ENCODE results near the gene CRYGS. TPM values are rescaled to one million over a fixed set of nuclear protein-coding genes. Genes with fewer than 3 reads are reported as not detected.

Gene CRYGS
- total RNA-seq, 4 donors from 2014 or later, result 0.26 to 2.7 (median 1.6) TPM

DNA sequence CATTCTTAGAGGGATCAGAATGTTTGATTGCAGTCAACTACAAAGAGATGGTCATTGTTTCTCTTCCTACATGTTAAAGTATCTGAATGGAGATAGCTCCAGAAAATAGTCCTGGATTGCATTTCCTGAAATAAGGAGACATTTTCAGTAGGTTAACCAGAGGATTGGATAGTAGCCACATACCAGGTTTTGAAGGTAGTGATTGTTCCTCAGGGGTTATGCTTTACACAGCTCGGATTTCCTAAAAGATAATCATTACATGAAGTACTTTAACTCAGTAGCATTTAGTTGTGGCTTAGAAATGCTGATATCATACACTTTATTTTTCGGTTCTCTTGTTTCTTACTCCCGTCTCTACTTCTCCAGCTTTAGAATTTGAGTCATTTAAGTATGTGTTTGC lies 36.6 kb upstream of the CRYGS start:
- Histone ChIP-seq H3K4me1 (no peaks in the 10 kb centered on the region), H3K27me3 (no peaks in the 10 kb centered on the region), H3K27ac (no peak overlapping the region), H3K4me3 (no peak overlapping the region), H3K36me3 (peaks cover 9 to 100% (median 42%) of the 10 kb centered on the region in 3 donors), H3K9me3 (no peaks in the 10 kb centered on the region)
- no peak for TF ChIP-seq POLR2A (IDR thresholded peaks at IDR 0.05)
- TF ChIP-seq, protein P1, sequence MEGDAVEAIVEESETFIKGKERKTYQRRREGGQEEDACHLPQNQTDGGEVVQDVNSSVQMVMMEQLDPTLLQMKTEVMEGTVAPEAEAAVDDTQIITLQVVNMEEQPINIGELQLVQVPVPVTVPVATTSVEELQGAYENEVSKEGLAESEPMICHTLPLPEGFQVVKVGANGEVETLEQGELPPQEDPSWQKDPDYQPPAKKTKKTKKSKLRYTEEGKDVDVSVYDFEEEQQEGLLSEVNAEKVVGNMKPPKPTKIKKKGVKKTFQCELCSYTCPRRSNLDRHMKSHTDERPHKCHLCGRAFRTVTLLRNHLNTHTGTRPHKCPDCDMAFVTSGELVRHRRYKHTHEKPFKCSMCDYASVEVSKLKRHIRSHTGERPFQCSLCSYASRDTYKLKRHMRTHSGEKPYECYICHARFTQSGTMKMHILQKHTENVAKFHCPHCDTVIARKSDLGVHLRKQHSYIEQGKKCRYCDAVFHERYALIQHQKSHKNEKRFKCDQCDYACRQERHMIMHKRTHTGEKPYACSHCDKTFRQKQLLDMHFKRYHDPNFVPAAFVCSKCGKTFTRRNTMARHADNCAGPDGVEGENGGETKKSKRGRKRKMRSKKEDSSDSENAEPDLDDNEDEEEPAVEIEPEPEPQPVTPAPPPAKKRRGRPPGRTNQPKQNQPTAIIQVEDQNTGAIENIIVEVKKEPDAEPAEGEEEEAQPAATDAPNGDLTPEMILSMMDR (IDR thresholded peaks at IDR 0.05), result no peak
- 89 to 93% methylated on average over 3 of the region's 3 CpGs for WGBS, 2 donors
- no peak for DNase-seq
- intact Hi-C loops (cut with DNase I), result no loop called here

DNA sequence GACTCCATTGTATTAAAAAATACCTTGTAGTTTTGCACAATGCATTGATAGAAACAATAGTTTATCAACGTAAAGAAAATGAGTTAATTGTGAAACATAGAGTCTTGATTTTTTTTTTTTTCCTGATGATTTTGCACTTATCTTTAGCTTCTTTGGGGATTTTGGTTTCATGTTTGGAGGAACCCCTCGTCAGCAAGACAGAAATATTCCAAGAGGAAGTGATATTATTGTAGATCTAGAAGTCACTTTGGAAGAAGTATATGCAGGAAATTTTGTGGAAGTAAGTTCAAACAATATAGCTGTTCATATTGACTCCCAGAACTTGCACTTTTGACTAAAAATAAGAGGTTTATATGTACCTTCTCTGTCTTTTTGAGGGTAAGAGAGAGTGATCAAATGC lies 33.3 kb upstream of the CRYGS start:
- WGBS, 2 donors, result 75 to 77% methylated on average over 2 of the region's 2 CpGs
- H3K4me3 ChIP-seq, result no peak overlapping the region
- intact Hi-C loops (cut with DNase I), result no loop called here
- no peak for DNase-seq
- no peaks in the 10 kb centered on the region for H3K27me3 ChIP-seq
- H3K4me1 ChIP-seq, result no peaks in the 10 kb centered on the region
- no peak overlapping the region for H3K27ac ChIP-seq
- TF ChIP-seq POLR2A (IDR thresholded peaks at IDR 0.05), result no peak
- TF ChIP-seq, protein P1 (IDR thresholded peaks at IDR 0.05), result no peak
- no peaks in the 10 kb centered on the region for H3K9me3 ChIP-seq
- H3K36me3 ChIP-seq, result peaks cover 9 to 100% (median 34%) of the 10 kb centered on the region in 3 donors

DNA sequence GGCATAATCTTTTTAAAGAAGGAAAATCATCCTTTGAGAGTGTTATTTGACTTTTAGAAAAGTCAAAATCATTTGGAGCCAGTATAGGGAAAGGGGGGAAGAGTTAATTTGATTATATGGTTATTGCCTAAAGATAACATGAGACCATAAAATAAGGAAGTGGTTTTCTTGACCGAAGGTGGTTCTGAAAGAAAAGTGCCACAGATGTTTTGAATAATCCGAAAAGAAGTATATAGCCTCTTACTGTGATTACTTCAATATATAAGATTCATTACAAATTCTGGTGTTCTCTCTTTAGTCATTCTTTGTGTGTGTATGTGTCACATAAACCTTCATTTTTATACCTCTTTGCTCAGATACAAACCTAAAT lies 27.4 kb upstream of the CRYGS start:
- DNase-seq, result no peak
- 41 to 62% methylated on average over 2 of the region's 2 CpGs for WGBS, 2 donors
- Histone ChIP-seq H3K27me3 (no peaks in the 10 kb centered on the region), H3K36me3 (peaks cover 4 to 47% (median 12%) of the 10 kb centered on the region in 3 donors), H3K4me1 (peaks cover 18 to 40% (median 21%) of the 10 kb centered on the region in 3 donors), H3K9me3 (no peaks in the 10 kb centered on the region), H3K4me3 (peak overlapping the region; percentile 92 to 99 (median 96)), H3K27ac (peak overlapping the region in 2 of 4 donors; percentile 98)
- TF ChIP-seq, protein P1 (IDR thresholded peaks at IDR 0.05), result no peak
- TF ChIP-seq POLR2A (IDR thresholded peaks at IDR 0.05), result no peak
- intact Hi-C loops (cut with DNase I), result no loop called here

DNA sequence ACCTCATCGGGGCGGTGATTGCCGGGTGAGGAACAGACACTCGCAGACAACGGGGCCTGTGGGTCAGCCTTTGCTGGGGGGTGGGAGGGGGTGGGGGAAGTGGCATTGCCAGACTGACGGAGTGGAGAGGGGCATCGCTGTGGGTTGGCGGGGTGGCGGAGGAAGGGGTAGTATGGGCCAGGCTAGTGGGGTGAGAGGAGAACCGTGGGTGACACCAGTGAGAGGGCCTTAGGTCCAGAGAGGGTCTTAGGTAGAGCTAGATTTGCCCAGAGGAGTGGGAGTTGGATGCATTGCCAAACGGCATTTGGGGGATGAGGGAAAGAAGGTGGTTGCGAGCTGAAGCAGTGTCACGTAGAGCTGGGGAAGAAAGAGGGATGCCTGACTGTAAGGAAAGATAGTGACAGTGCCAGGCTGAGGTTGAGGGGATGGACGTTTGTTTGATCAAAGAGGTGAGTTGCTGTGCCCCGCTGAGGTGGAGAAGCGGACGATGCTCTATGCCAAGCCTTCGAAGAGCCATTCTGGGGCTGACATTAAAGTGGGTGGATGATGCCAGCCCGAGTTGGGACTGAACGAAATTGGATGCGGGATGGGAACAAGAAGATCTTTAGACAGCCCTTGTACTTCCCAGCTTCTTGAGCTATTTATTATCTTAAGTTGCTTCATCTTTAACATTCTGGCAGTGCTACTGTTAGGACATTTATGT lies 26.9 kb upstream of the CRYGS start:
- TF ChIP-seq, protein P1 (IDR thresholded peaks at IDR 0.05), result no peak
- no peak for TF ChIP-seq POLR2A (IDR thresholded peaks at IDR 0.05)
- no peak for DNase-seq
- Histone ChIP-seq H3K9me3 (no peaks in the 10 kb centered on the region), H3K4me1 (peaks cover 18 to 45% (median 21%) of the 10 kb centered on the region in 3 donors), H3K27ac (peak overlapping the region; percentile 97 to 98 (median 98)), H3K36me3 (peaks cover 3 to 42% (median 6%) of the 10 kb centered on the region in 3 donors), H3K27me3 (no peaks in the 10 kb centered on the region), H3K4me3 (peak overlapping the region; percentile 92 to 99 (median 96))
- 8 to 14% methylated on average over 14 to 19 of the region's 21 CpGs for WGBS, 2 donors
- intact Hi-C loops (cut with DNase I), result no loop called here

DNA sequence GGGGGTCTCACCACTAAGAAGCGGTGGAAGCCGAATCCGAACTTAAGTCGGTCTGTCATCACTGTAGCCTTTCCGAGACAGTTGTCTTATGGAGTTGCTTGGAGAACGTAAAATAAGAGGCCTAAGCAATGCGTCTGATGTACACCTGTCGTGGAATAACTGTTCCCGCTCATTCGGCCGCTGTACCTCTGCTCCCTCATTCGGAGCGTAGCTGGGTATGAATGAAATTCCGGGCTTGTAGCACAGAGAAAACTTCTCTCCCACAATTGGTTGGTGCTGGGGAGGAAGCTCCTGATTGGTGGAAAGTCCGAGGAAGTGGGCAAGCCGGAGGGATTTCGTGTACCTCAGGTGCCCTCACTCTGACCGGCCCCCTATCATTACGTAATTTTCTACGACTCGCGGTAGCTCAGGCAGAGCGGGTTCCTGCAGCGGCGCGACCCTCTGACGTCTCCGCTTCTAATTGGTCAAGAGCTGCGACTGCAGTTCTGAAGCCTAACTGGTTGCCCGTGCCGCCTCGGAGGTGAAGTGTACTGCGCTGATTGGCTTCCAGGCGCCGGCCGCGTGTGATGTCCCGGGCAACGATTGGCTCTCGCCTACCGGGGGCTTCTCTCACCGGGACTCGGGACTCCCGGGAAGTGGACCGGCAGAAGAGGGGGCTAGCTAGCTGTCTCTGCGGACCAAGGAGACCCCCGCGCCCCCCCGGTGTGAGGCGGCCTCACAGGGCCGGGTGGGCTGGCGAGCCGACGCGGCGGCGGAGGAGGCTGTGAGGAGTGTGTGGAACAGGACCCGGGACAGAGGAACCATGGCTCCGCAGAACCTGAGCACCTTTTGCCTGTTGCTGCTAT lies 26.1 kb upstream of the CRYGS start, which contains the start of gene DNAJB11:
Gene DNAJB11 (plus strand): TSS at position 625 of the 845 bp plus-strand sequence. CDS start 178 bp downstream, at position 803.
- 0% methylated on average over 23 of the region's 59 CpGs for WGBS, 2 donors
- intact Hi-C loops (cut with DNase I), result no loop called here
- Histone ChIP-seq H3K4me1 (peaks cover 18 to 53% (median 21%) of the 10 kb centered on the region in 3 donors), H3K4me3 (peak within 1 kb of the TSS; percentile 92 to 99 (median 96)), H3K36me3 (peaks cover 0 to 34% (median 0%) of the 10 kb centered on the region in 3 donors), H3K27me3 (no peaks in the 10 kb centered on the region), H3K27ac (peak within 1 kb of the TSS; percentile 97 to 98 (median 98)), H3K9me3 (no peaks in the 10 kb centered on the region)
- TF ChIP-seq POLR2A (IDR thresholded peaks at IDR 0.05), result peak in 3 of 4 donors; percentile 50 to 79 (median 58)
- TF ChIP-seq, protein P1 (IDR thresholded peaks at IDR 0.05), result peak in 1 of 6 experiments; percentile 17
- DNase-seq, result peak; percentile 94

All from esophagus squamous epithelium (tissue), 5 donors.